Neural progenitor cell (in vitro differentiated cells): ENCODE data around the gene ANXA11.

Experiments used
- CTCF ChIP-seq: fragments of 200-600 bp; sonication (generic); IDR thresholded peaks from 2 replicates; pipeline ENCODE4 v1.5.1; 2017; ENCODE audit warnings: antibody characterized with exemption, mild to moderate bottlenecking
- EZH2 ChIP-seq: fragments of 200-600 bp; sonication (generic); IDR thresholded peaks from 2 replicates; pipeline ENCODE4 v1.6.1; 2017; ENCODE audit warnings: antibody characterized with exemption, mild to moderate bottlenecking, moderate library complexity
- EZH2phosphoT487 ChIP-seq: fragments of 200-600 bp; sonication (generic); IDR thresholded peaks from 2 replicates; pipeline ENCODE4 v1.6.1; 2017; ENCODE audit warnings: antibody characterized with exemption

GRCh38 chr10:80203835-80204676 lies 1.3 kb downstream of the ANXA11 start:
- TF ChIP-seq CTCF (no peak), EZH2phosphoT487 (peak; percentile 8), EZH2 (peak; percentile 10)
